ENCODE measurements around the gene ANO9.
"Not testable (repeated sequence)": the region's sequence is repeated elsewhere in the genome, so short reads cannot be mapped to it uniquely, and the experiment has no call there.

ANO9 gene

GRCh38 chr11:472272-472671, 30.5 kb upstream of the ANO9 start:
- no peak for DNase-seq (ENCODE audit: low read depth in 1 of 2, low spot score in 1 of 2)

GRCh38 chr11:471468-472145, 29.8 kb upstream of the ANO9 start:
- DNase-seq (ENCODE audit: low read depth in 1 of 2, low spot score in 1 of 2): no peak

- DNase-seq (ENCODE audit: low read depth in 1 of 2, low spot score in 1 of 2): no peak
Measured at GRCh38 chr11:469684-470560, 28.1 kb upstream of the ANO9 start.

GRCh38 chr11:469026-469683, 27.3 kb upstream of the ANO9 start:
- DNase-seq (ENCODE audit: low read depth in 1 of 2, low spot score in 1 of 2): not testable (repeated sequence)

GRCh38 chr11:468493-468892, 26.7 kb upstream of the ANO9 start:
- no peak for DNase-seq (ENCODE audit: low read depth in 1 of 2, low spot score in 1 of 2)

GRCh38 chr11:468036-468435, 26.2 kb upstream of the ANO9 start:
- DNase-seq (ENCODE audit: low read depth in 1 of 2, low spot score in 1 of 2): no peak

GRCh38 chr11:465896-466530, 24.2 kb upstream of the ANO9 start:
- DNase-seq (ENCODE audit: low read depth in 1 of 2, low spot score in 1 of 2): no peak

GRCh38 chr11:464316-464715, 22.5 kb upstream of the ANO9 start:
- DNase-seq (ENCODE audit: low read depth in 1 of 2, low spot score in 1 of 2): no peak

GRCh38 chr11:462107-462890, 20.5 kb upstream of the ANO9 start:
- DNase-seq (ENCODE audit: low read depth in 1 of 2, low spot score in 1 of 2): no peak

- DNase-seq (ENCODE audit: low read depth in 1 of 2, low spot score in 1 of 2): no peak
Measured at GRCh38 chr11:461626-462025, 19.8 kb upstream of the ANO9 start.

- DNase-seq (ENCODE audit: low read depth in 1 of 2, low spot score in 1 of 2): no peak
Measured at GRCh38 chr11:460331-461199, 18.8 kb upstream of the ANO9 start.

GRCh38 chr11:459511-460220, 17.9 kb upstream of the ANO9 start:
- DNase-seq (ENCODE audit: low read depth in 1 of 2, low spot score in 1 of 2): no peak

- DNase-seq (ENCODE audit: low read depth in 1 of 2, low spot score in 1 of 2): no peak
Measured at GRCh38 chr11:457111-457760, 15.4 kb upstream of the ANO9 start.

- peak in 1 of 2 donors; percentile 27 for DNase-seq (ENCODE audit: low read depth in 1 of 2, low spot score in 1 of 2)
Measured at GRCh38 chr11:456533-456932, 14.7 kb upstream of the ANO9 start.

- DNase-seq (ENCODE audit: low read depth in 1 of 2, low spot score in 1 of 2): no peak
Measured at GRCh38 chr11:455566-456147, 13.8 kb upstream of the ANO9 start.

- no peak for DNase-seq (ENCODE audit: low read depth in 1 of 2, low spot score in 1 of 2)
Measured at GRCh38 chr11:454801-455565, 13.2 kb upstream of the ANO9 start.

- no peak for DNase-seq (ENCODE audit: low read depth in 1 of 2, low spot score in 1 of 2)
Measured at GRCh38 chr11:454043-454442, 12.2 kb upstream of the ANO9 start.

GRCh38 chr11:453564-453963, 11.8 kb upstream of the ANO9 start:
- no peak for DNase-seq (ENCODE audit: low read depth in 1 of 2, low spot score in 1 of 2)

All from activated CD4-positive, alpha-beta T cell treated with anti-CD3 and anti-CD28 coated beads, Interleukin-2, amount 50 U/mL, for 24 hours (primary cell).